B cell (primary cell): ENCODE results near the gene OR11H7. TPM values are rescaled to one million over a fixed set of nuclear protein-coding genes. Genes with fewer than 3 reads are reported as not detected.

Experiments
- ATAC-seq: fragments of 200-7000 bp; cut with Tn5 transposase; one replicate; pipeline ENCODE4 v1.10.0; 2021; ENCODE audit warnings: low read depth, mild to moderate bottlenecking, moderate number of reproducible peaks, moderate library complexity
- CTCF ChIA-PET: fragments of 350-600 bp; sonication (Branson Sonifier 250); formaldehyde crosslinking; loops from one replicate; lab custom pipeline; 2021; ENCODE audit warnings: antibody characterized with exemption, inconsistent platforms; lab: Charles Lee
- POLR2A ChIA-PET: fragments of 350-600 bp; sonication (Branson Sonifier 250); formaldehyde crosslinking; loops from one replicate; lab custom pipeline; 2021; ENCODE audit warnings: antibody characterized with exemption; lab: Charles Lee
- DNase-seq: peaks from one replicate; pipeline ENCODE4 v3.0.0; 2013
- H2AFZ ChIP-seq: 2 replicates; pipeline ENCODE4 v1.6.1; 2012; ENCODE audit warnings: mild to moderate bottlenecking, low read depth, low read length; ENCODE audit not compliant: insufficient read depth, poor library complexity, severe bottlenecking
- H3K27ac ChIP-seq, 2 donors: 1 replicate in 1 of 2; 2 replicates in 1 of 2; pipeline ENCODE4 v1.5.1; 2012 to 2013; ENCODE audit warnings: low read length in 2 of 2, mild to moderate bottlenecking in 2 of 2, moderate library complexity in 1 of 2
- H3K27me3 ChIP-seq, 4 experiments: fragments of 200-600 bp in 1 of 4; sonication (generic) in 1 of 4; replicated peaks in 1 of 4; 1 replicate in 2 of 4; 2 replicates in 2 of 4; pipeline versions ENCODE4 v1.6.1 to v1.7.0; 2013 to 2016; ENCODE audit warnings: low read length in 3 of 4, mild to moderate bottlenecking in 2 of 4, mixed read lengths in 1 of 4, moderate library complexity in 1 of 4; ENCODE audit not compliant: insufficient read depth in 4 of 4, control insufficient read depth in 3 of 4; ENCODE audit errors: control extremely low read depth in 1 of 4
- H3K36me3 ChIP-seq, 2 experiments: replicated peaks in 1 of 2; 1 replicate in 1 of 2; 2 replicates in 1 of 2; pipeline versions ENCODE4 v1.6.1 to v1.7.1; 2013; ENCODE audit warnings: low read length in 1 of 2; ENCODE audit not compliant: insufficient read depth in 2 of 2, control insufficient read depth in 1 of 2; ENCODE audit errors: control extremely low read depth in 1 of 2, extremely low read depth in 1 of 2
- H3K4me1 ChIP-seq, 2 donors: fragments of 200-600 bp in 1 of 2; sonication (generic) in 1 of 2; 1 replicate in 1 of 2; 2 replicates in 1 of 2; pipeline versions ENCODE4 v1.5.1 to v1.6.1; 2013 to 2017; ENCODE audit warnings: low read length in 2 of 2; ENCODE audit not compliant: control insufficient read depth in 2 of 2, insufficient read depth in 2 of 2
- H3K4me2 ChIP-seq: replicated peaks from 2 replicates; pipeline ENCODE3; 2012; ENCODE audit warnings: mild to moderate bottlenecking, low read depth, low read length; ENCODE audit not compliant: poor library complexity, severe bottlenecking
- H3K4me3 ChIP-seq, 5 experiments: fragments of 200-600 bp in 1 of 5; sonication (generic) in 1 of 5; 1 replicate in 3 of 5; 2 replicates in 2 of 5; pipeline versions ENCODE4 v1.5.1 to v1.7.0; 2011 to 2016; ENCODE audit warnings: low read length in 4 of 5, mild to moderate bottlenecking in 4 of 5, low read depth in 2 of 5, control low read depth in 1 of 5, moderate library complexity in 1 of 5; ENCODE audit not compliant: insufficient read depth in 1 of 5; ENCODE audit errors: control extremely low read depth in 1 of 5, extremely low read depth in 1 of 5
- H3K79me2 ChIP-seq: fragments of 200-600 bp; sonication (generic); one replicate; pipeline ENCODE4 v1.6.0; 2016; ENCODE audit warnings: low read length; ENCODE audit not compliant: control insufficient read depth, insufficient read depth
- H3K9ac ChIP-seq: fragments of 200-600 bp; sonication (generic); 2 replicates; pipeline ENCODE4 v1.6.1; 2017; ENCODE audit warnings: mild to moderate bottlenecking, low read length, moderate library complexity
- H3K9me3 ChIP-seq, 3 donors: one replicate each; pipeline versions ENCODE4 v1.6.1 to v1.7.1; 2013; ENCODE audit warnings: low read length in 2 of 3; ENCODE audit not compliant: control insufficient read depth in 2 of 3, insufficient read depth in 1 of 3; ENCODE audit errors: control extremely low read depth in 1 of 3
- H4K20me1 ChIP-seq: 2 replicates; pipeline ENCODE4 v1.6.0; 2012; ENCODE audit warnings: mild to moderate bottlenecking, low read length; ENCODE audit not compliant: insufficient read depth, control insufficient read depth, poor library complexity, severe bottlenecking
- H3K27ac Mint-ChIP-seq: one replicate; pipeline ENCODE4 v1.8.0; 2021; ENCODE audit warnings: mixed read lengths
- H3K27me3 Mint-ChIP-seq: one replicate; pipeline ENCODE4 v1.8.0; 2021; ENCODE audit warnings: mixed read lengths
- H3K4me1 Mint-ChIP-seq: one replicate; pipeline ENCODE4 v1.8.0; 2021; ENCODE audit warnings: mixed read lengths
- H3K4me3 Mint-ChIP-seq: one replicate; pipeline ENCODE4 v1.8.0; 2021; ENCODE audit warnings: mixed read lengths
- H3K9me3 Mint-ChIP-seq: one replicate; pipeline ENCODE4 v1.8.0; 2022; ENCODE audit warnings: mixed read lengths; ENCODE audit not compliant: insufficient read depth
- CTCF ChIP-seq: fragments of 200-600 bp; IDR thresholded peaks from one replicate; pipeline ENCODE4 v1.8.0; 2022; ENCODE audit warnings: antibody characterized with exemption, mild to moderate bottlenecking
- EZH2 ChIP-seq: IDR thresholded peaks from 2 replicates; pipeline ENCODE4 v1.6.1; 2012; ENCODE audit warnings: borderline replicate concordance, low read depth, mild to moderate bottlenecking, moderate library complexity, low read length; ENCODE audit not compliant: insufficient read depth, poor library complexity, severe bottlenecking
- WGBS: methylation state at CpG from one replicate; pipeline ENCODE4 v1.1.5; 2013; ENCODE audit warnings: missing lambda C conversion rate; ENCODE audit not compliant: insufficient coverage; 5-methylcytosine and 5-hydroxymethylcytosine counted together
- intact Hi-C: fragments of 100-400 bp; cut with micrococcal nuclease; formaldehyde crosslinking; loops from one replicate; pipeline ENCODE4 v1.10.0; 2022
- polyA minus RNA-seq: library from RNA; depleted of rRNA, polyadenylated mRNA; stranded (reverse); fragments of >200 nt; gene quantifications from 2 replicates; pipeline ENCODE4 v1.2.3, GENCODE V29; 2012
- polyA plus RNA-seq: library from polyadenylated mRNA; depleted of rRNA; stranded (reverse); fragments of >200 nt; gene quantifications from 2 replicates; pipeline ENCODE4 v1.2.3, GENCODE V29; 2012
- total RNA-seq, 2 donors: library from RNA; stranded (reverse); fragments of 120-200 nt in 1 of 2; gene quantifications; 1 replicate in 1 of 2; 2 replicates in 1 of 2; pipeline versions ENCODE4 v1.2.3 to v1.2.4, GENCODE V29; 2013 to 2022

Gene OR11H7
- not detected in 2 replicates for total RNA-seq
- not detected for total RNA-seq (2013)
- not detected in 2 replicates for polyA plus RNA-seq
- polyA minus RNA-seq: 0.43 TPM in 1 of 2 replicates, not detected in the other

- Histone ChIP-seq H4K20me1 (no peaks in the 10 kb centered on the region), H3K27ac (no peak within 1 kb of the TSS), H3K9ac (no peak within 1 kb of the TSS), H3K27me3 (peaks cover 0 to 3% (median 0%) of the 10 kb centered on the region in 4 experiments), H3K36me3 (no peaks in the 10 kb centered on the region), H3K79me2 (no peaks in the 10 kb centered on the region), H3K4me2 (no peak within 1 kb of the TSS), H3K4me3 (no peak within 1 kb of the TSS), H3K4me1 (no peaks in the 10 kb centered on the region), H2AFZ (no peak within 1 kb of the TSS), H3K9me3 (peaks cover 0 to 2% (median 0%) of the 10 kb centered on the region in 3 donors)
- WGBS: no CpG with 5 or more reads among the region's 1 CpG
- Mint-ChIP-seq H3K27ac (no peak within 1 kb of the TSS), H3K9me3 (peaks cover 9% of the 10 kb centered on the region), H3K4me1 (no peaks in the 10 kb centered on the region), H3K27me3 (peaks cover 19% of the 10 kb centered on the region), H3K4me3 (no peak within 1 kb of the TSS)
- POLR2A ChIA-PET: no interaction called here
- TF ChIP-seq EZH2 (no peak), CTCF (no peak)
- DNase-seq (no peak), ATAC-seq (no peak)
- intact Hi-C loops: no loop called here
- CTCF ChIA-PET: interaction anchor here (0.6 kb wide), 1 partner anchor 37 kb away, joined by 3 read pairs; no protein-coding TSS in a partner anchor
Observed at GRCh38 chr14:20228681-20229080, at the start of gene OR11H7. Gene OR11H7, plus strand, starts transcription at chr14:20228981.

GRCh38 chr14:20179218-20179617 is 49.6 kb upstream of the OR11H7 start:
- H3K79me2 ChIP-seq: no peaks in the 10 kb centered on the region
- no peaks in the 10 kb centered on the region for H3K36me3 ChIP-seq
- Mint-ChIP-seq H3K4me1 (peaks cover 2% of the 10 kb centered on the region), H3K4me3 (no peak overlapping the region), H3K27me3 (peaks cover 15% of the 10 kb centered on the region), H3K9me3 (peaks cover 2% of the 10 kb centered on the region), H3K27ac (no peak overlapping the region)
- ChIA-PET CTCF (no interaction called here), POLR2A (no interaction called here)
- H3K4me3 ChIP-seq: no peak overlapping the region
- intact Hi-C loops: no loop called here
- ATAC-seq (no peak), DNase-seq (no peak)
- H3K4me2 ChIP-seq: no peak overlapping the region
- TF ChIP-seq CTCF: no peak
- no peak for TF ChIP-seq EZH2
- no peaks in the 10 kb centered on the region for H3K9me3 ChIP-seq
- WGBS: 49% methylated on average over 5 of the region's 5 CpGs
- no peaks in the 10 kb centered on the region for H3K4me1 ChIP-seq
- no peaks in the 10 kb centered on the region for H3K27me3 ChIP-seq
- no peak overlapping the region for H3K9ac ChIP-seq
- no peak overlapping the region for H3K27ac ChIP-seq
- H4K20me1 ChIP-seq: no peaks in the 10 kb centered on the region
- H2AFZ ChIP-seq: no peak overlapping the region
